ENCODE results near the gene FBXL13.
"Not testable (repeated sequence)": the region's sequence is repeated elsewhere in the genome, so short reads cannot be mapped to it uniquely, and the experiment has no call there.

- TF ChIP-seq CTCF (IDR thresholded peaks at IDR 0.05; ENCODE audit: poor library complexity, severe bottlenecking); REST (IDR thresholded peaks at IDR 0.05; ENCODE audit: borderline replicate concordance); POLR2AphosphoS5 (IDR thresholded peaks at IDR 0.05); EP300 (conservative IDR thresholded peaks at IDR 0.05; ENCODE audit: poor library complexity, severe bottlenecking); EZH2 (IDR thresholded peaks at IDR 0.05; ENCODE audit: borderline replicate concordance, insufficient read depth, low read length, poor library complexity, severe bottlenecking); MXI1 (conservative IDR thresholded peaks at IDR 0.05; ENCODE audit: poor library complexity, severe bottlenecking): not testable (repeated sequence)
Observed at GRCh38 chr7:103041815-103042214, 32.8 kb downstream of the FBXL13 start.

All from neural cell (in vitro differentiated cells).